ENCODE results near the gene CGB3. TPM values are rescaled to one million over a fixed set of nuclear protein-coding genes. Genes with fewer than 3 reads are reported as not detected.
A peak's percentile ranks its signal among the peaks of the same experiment; 100 is the strongest.

CGB3 gene
- polyA plus RNA-seq, 1 of the 3 experiments (the other 2 are of a cell fraction): 0.10 TPM

GRCh38 chr19:49017666-49018351 is 6.3 kb downstream of the CGB3 start:
- Histone ChIP-seq H3K9ac (peak overlapping the region; percentile 18; the same call in 1 of the 2 replicates), H3K27me3 (ENCODE audit: insufficient read depth) (no peaks in the 10 kb centered on the region), H3K36me3 (replicated peaks in 1 of 2; ENCODE audit: control insufficient read depth in 1 of 2, insufficient read depth in 2 of 2, low read length in 1 of 2) (peaks cover 0 to 21% of the 10 kb centered on the region in 2 experiments), H3F3A (replicated peaks; ENCODE audit: insufficient read depth) (peaks cover 24% of the 10 kb centered on the region), H3K4me2 (peak overlapping the region; percentile 79), H2AFZ (ENCODE audit: low read depth) (no peak overlapping the region), H3K9me2 (no peaks in the 10 kb centered on the region), H4K20me1 (ENCODE audit: insufficient read depth) (no peaks in the 10 kb centered on the region), H3K4me1 (ENCODE audit: control insufficient read depth in 1 of 2, insufficient read depth in 2 of 2, low read depth in 1 of 2, low read length in 1 of 2) (peaks cover 0 to 35% of the 10 kb centered on the region in 2 experiments; a peak in 1 of 4 replicates), H3K4me3 (ENCODE audit: low read depth in 2 of 2, low read length in 1 of 2) (peak overlapping the region; percentile 46 to 60), H3K79me2 (ENCODE audit: insufficient read depth) (no peaks in the 10 kb centered on the region), H3K27ac (ENCODE audit: low read depth in 2 of 2, low read length in 1 of 2) (no peak overlapping the region), H3K9me3 (no peaks in the 10 kb centered on the region)
- ChIA-PET POLR2A (interaction anchor here (1.5 kb wide), 1 partner anchor 8 kb away, joined by 7 read pairs; no protein-coding TSS in a partner anchor), CTCF (interaction anchor here (0.6 to 3.3 kb wide), 12 partner anchors 9 to 1663 kb away, joined by 3 to 17 read pairs (median 4); partner anchors contain the start of genes GYS1 and RUVBL2)
- DNase-seq: peak; percentile 89
- WGBS (ENCODE audit: low lambda C conversion rate): 5% methylated on average over 8 of the region's 62 CpGs
- TF ChIP-seq POLR2AphosphoS5 (IDR thresholded peaks at IDR 0.05; ENCODE audit: low read depth, low read length): 0 out of 2 replicates have a peak, but pooled peaks have one; percentile 16
- TF ChIP-seq MXI1 (IDR thresholded peaks at IDR 0.05; ENCODE audit: low read depth, low read length): peak; percentile 35; the same call in 1 of the 2 replicates
- TF ChIP-seq GATA2 (CRISPR knock-in tag; IDR thresholded peaks at IDR 0.05): no peak
- TF ChIP-seq RCOR1 (IDR thresholded peaks at IDR 0.05; ENCODE audit: low read length): no peak
- TF ChIP-seq USF2 (IDR thresholded peaks at IDR 0.05; ENCODE audit: borderline replicate concordance, low read depth, low read length): no peak
- no peak for TF ChIP-seq IRF3 (IDR thresholded peaks at IDR 0.05; ENCODE audit: low read depth, low read length)
- TF ChIP-seq PBX3 (IDR thresholded peaks at IDR 0.05): no peak; the same call in 1 of the 2 replicates
- TF ChIP-seq TAF1 (IDR thresholded peaks at IDR 0.05; ENCODE audit: borderline replicate concordance, low read depth, low read length): no peak
- no peak for TF ChIP-seq RFX5 (IDR thresholded peaks at IDR 0.05; ENCODE audit: low read length)
- TF ChIP-seq GABPA (IDR thresholded peaks at IDR 0.05; ENCODE audit: low read depth): no peak
- TF ChIP-seq EZH2phosphoT487 (IDR thresholded peaks at IDR 0.05; ENCODE audit: borderline replicate concordance, low read depth): no peak
- TF ChIP-seq SMC3 (IDR thresholded peaks at IDR 0.05; ENCODE audit: low read depth, low read length): no peak
- TF ChIP-seq USF1 (IDR thresholded peaks at IDR 0.05; ENCODE audit: borderline replicate concordance, low read depth): no peak
- TF ChIP-seq NRF1 (IDR thresholded peaks at IDR 0.05; ENCODE audit: low read depth, low read length): no peak
- TF ChIP-seq ELF1 (IDR thresholded peaks at IDR 0.05): no peak
- no peak for TF ChIP-seq NFIC (IDR thresholded peaks at IDR 0.05; ENCODE audit: borderline replicate concordance)
- TF ChIP-seq TCF12 (IDR thresholded peaks at IDR 0.05): no peak
- no peak for TF ChIP-seq RAD21 (IDR thresholded peaks at IDR 0.05; ENCODE audit: low read length)
- no peak for TF ChIP-seq EP300 (IDR thresholded peaks at IDR 0.05; ENCODE audit: borderline replicate concordance in 1 of 2, low read depth in 1 of 2, low read length in 1 of 2)
- TF ChIP-seq MAX (IDR thresholded peaks at IDR 0.05; ENCODE audit: low read depth): peak; percentile 34
- no peak for TF ChIP-seq FOXM1 (IDR thresholded peaks at IDR 0.05; ENCODE audit: low read depth)
- no peak for TF ChIP-seq RXRA (IDR thresholded peaks at IDR 0.05; ENCODE audit: borderline replicate concordance, low read depth)
- peak; percentile 29; the same call in 1 of the 2 replicates for TF ChIP-seq SIN3A (IDR thresholded peaks at IDR 0.05; ENCODE audit: borderline replicate concordance, low read depth, low read length)
- no peak for TF ChIP-seq TEAD4 (IDR thresholded peaks at IDR 0.05; ENCODE audit: borderline replicate concordance, insufficient read depth)
- peak; percentile 57 for TF ChIP-seq CTCF (IDR thresholded peaks at IDR 0.05)
- no peak for TF ChIP-seq JUND (IDR thresholded peaks at IDR 0.05)
